GM18909 (cell line): Measurements from ENCODE around the gene PIP5K1C.

Experiments used
- ATAC-seq: cut with Tn5 transposase; IDR thresholded peaks from one replicate; pipeline ENCODE4 v1.9.1; 2021; ENCODE audit warnings: mild to moderate bottlenecking; ENCODE audit not compliant: unreplicated experiment, poor library complexity

Gene PIP5K1C

DNA sequence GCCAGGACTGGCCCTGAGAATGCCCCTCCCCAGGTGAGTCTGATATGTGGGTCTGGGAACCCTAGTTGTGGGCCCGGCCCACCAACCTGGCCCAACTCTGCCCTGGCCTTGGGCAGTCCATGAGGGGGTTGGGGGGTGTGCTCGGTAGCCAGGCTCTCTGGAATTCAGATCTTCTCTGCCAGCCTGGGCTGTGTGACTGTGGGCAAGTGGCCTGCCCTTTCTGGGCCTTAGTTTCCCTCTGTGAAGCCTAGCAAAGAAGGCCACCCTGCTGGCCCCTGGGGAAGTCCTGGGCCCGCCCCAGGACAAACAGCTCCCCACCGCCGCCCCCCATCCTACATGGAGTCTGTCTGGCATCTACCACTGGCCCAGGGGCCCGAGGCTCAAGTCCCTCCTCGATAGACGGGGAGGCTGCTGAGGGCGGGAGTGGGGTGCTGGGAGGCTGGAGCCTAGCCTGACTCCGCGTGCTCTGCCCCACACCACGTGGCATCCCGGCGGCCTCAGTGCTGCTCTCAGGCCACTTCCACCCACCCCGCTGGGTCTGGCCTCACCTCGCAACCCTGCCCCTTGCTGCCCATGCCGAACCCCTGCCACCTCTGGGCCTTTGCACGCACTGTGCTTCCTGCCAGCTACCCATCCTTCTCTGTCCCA lies 85.3 kb downstream of the PIP5K1C start:
- no peak for ATAC-seq

- ATAC-seq = no peak
These were observed 86.2 kb downstream of the PIP5K1C start for GRCh38 chr19:3613818-3614661.

DNA sequence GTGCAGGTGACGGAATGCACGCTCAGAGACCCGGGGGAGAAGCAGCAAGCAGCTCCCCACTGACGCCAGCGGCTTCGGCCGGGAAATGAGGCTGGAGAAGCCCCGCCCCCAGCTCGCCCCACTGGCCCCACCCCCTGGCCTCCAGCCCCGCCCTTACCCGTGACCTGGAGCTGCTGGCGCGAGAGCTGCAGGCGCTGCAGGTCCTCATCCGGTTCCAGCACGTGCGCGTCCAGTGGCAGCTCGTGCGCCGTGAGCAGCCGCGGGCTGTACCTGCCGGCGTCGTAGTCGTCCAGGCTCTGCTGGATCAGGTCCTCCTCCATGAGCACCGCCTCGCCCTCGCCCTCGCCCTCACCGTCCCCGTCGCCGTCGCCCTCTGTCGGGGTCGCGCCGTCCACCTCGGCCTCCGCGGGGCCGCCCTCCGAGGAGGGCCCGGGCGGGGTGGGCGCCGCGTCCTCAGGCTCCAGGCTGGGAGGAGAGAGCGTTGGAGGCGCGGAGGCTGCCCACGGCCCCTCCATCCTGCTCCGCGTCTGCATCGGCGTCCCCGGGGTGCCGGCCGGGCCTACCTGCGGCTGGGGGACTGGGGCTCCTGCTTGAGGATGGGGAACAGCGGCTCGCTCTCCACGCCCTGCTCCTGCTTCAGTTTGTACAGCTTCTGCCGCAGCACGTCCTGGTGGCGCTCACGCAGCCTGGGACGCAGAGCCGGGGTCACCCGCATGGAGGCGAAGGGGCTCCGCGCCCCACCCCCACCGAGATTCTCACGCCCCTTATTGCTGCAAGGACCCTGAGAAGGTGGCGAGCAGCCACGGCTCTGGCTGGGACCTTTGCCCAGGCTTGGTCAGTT lies 87.1 kb downstream of the PIP5K1C start:
- ATAC-seq = no peak

DNA sequence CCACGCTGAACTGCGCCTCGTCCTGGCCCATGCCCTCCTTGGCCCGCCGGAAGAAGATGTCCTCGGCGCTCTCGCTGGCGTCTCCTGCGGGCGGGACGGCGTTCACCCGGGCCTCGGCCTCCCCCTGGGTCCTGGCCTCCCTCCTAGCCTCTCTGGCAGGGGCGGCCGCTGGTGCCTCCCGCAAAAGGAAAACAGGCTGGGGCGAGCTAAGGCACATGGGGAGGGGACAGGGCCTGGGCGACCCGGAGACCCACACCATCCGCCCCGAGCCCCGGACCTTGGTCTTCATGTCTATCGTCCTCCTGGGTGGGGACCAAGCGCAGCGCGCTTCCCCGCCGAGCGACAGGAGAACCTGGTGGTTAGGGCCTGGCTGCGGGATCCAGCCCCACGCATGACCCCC lies 87.9 kb downstream of the PIP5K1C start:
- ATAC-seq = no peak

DNA sequence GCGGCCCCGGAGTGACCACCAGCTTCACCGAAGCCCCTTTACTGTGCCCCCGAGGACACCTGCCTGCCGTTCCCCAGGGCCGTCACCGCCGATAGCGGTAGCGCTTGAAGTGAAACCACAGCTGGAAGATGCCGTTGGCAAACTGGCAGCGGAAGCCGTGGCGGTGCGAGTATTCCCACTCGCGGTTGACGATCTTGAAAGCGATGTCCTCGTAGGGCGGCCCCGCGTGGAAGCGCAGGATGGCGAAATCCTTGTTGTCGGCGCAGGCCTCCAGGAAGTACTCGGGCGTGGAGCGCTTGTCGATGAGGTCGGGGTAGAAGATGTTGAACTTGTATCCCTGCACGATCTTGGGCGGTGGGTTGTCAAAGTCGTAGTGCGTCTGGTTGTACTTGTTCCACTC lies 88.4 kb downstream of the PIP5K1C start:
- no peak for ATAC-seq

DNA sequence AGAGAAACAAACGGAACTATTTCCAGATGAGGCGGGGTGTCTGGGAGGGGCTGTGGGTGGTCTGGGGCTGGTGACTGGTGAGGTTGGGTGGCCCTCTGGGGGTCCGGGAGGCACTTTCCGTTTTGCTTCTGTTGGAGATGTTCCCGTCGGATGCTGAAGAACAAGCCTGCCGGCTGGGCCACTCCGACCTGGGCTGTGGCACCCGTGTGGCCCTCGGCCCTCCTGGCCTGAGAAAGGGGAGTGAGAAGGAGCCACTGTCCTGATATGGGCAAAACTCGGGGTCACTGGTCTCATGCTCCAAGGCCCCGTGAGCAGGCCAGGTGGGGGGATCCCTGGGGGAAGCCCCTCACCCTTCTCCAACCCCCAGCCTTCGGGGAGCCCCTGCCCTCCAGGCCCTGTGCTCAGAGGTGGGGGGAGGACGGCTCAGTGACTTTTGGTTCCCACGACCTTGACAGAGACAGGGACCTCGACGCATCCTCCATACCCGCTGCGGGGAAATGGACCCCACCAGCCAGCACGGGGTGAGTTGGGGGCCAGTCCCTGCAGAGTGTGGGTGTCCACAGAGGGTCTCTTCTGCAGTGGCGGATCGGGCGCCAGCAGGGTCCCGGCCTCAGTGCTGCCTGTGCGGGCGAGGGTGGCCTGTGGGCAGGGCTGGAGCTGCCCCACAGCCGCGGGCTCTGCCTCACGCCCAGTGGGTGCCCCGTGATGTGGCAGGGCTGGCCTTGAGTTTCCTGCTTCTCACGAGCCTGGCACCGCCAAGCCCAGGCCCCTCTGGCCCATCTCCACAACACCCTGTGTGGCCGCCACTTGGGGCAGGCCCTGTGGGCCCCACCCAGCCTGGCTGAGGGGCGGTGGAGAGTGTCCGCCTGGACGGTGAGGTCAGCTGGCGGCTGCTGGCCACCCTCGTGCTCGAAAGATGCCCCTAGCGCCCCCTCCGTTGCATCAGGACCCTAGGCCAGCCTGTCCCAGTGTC lies 89.2 kb downstream of the PIP5K1C start:
- no peak for ATAC-seq

- ATAC-seq = no peak
These were observed 90.2 kb downstream of the PIP5K1C start for GRCh38 chr19:3609779-3610719.

DNA sequence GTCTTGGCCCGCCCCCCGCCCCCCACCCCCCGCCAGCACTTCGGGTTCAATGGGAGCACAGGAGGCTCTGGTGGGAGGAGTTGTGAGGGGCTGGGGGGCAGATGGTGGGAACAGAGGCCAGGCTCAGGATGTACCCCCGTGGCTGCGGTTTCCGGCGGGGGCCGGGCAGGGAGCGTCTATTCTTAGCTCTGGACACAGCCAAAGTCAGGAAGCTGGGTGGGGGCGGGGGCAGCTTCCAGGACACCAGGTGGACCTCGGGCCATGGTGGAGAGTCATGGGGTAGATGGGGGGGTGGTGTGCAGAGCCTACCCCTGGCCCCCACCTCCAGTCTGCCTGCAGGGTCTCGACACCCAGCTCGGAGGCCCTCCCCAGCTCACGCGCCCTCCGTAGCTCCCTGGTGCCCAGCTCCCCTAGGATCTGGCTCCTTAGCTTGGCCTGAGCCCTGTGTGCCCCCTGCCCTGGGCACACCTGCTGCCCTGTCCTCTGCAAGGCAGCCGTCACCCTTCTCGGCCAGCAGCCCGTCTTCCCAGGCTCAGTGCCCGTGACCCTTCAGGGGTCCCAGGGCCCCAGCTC lies 91.4 kb downstream of the PIP5K1C start:
- ATAC-seq = no peak

DNA sequence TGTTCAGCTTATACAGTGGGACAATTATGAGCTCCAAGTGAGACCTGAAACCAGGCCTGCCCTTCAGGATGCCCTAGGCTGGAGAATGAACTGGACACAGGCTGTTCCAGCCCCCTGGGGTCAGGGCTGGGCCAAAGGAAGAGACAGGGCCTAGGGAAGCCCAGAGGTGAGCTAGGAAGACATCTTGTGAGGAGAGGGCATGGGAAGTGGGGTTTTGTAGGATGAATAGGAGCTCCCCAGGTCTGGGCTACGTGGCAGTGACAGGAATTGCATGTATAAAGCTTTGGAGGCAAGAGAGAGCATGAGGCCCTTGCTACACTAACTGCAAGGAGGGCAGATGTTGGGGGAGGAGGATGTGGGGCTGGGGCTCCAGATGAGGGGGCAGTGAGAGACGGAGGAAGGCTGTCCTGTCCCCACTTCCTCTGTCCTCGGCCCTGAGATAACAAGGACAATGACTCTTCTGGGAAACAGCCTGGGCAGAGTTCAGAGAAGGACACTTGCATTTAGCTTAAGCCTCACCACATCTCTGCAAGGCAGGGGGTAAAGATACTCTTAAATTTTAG lies 92.1 kb downstream of the PIP5K1C start:
- no peak for ATAC-seq

- ATAC-seq = no peak
These were observed 92.8 kb downstream of the PIP5K1C start for GRCh38 chr19:3607303-3608078.

GRCh38 chr19:3606690-3607289 lies 93.5 kb downstream of the PIP5K1C start, which contains the start of gene TBXA2R:
TBXA2R (minus strand) TSS chr19:3606875; CDS start chr19:3600634, 6,241 bp downstream.
- no peak for ATAC-seq

DNA sequence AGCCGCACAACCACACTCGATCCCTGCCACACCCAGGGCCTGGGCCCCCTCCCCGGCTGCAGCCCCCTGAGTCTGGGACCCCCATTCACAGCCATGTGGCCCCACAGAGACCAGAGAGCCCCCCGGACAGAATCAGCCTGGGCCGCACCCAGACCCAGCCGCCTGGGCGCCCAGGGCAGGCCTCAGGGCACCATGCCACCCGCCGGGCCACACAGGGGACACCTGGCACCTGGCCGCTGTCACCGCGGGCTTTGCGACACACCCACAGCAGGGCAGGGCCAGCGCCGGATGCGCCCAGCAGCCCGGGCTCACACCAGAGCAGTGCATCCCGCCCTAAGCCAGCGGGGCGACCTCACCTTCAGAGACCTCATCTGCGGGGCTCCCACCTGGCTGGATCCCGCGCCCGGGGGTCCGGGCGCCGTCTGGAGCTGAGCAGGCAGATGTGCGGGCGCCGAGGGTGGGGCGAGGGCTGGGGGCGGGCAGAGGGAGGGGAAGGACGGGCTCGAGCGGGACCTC lies 94.0 kb downstream of the PIP5K1C start:
- ATAC-seq = no peak

- ATAC-seq = no peak
These were observed 94.5 kb downstream of the PIP5K1C start for GRCh38 chr19:3605770-3606169.

DNA sequence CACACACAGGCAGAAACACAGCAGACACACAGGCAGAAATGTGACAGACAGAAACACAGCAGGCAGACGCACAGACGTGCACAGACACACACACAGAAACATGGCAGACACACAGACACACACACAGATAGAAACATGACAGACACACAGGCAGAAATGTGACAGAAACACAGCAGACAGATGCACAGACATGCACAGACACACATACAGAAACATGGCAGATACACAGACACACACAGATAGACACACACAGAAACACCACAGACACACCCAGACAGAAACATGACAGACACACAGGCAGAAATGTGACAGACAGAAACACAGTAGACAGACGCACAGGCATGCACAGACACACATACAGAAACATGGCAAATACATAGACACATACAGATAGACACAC lies 94.9 kb downstream of the PIP5K1C start:
- no peak for ATAC-seq

DNA sequence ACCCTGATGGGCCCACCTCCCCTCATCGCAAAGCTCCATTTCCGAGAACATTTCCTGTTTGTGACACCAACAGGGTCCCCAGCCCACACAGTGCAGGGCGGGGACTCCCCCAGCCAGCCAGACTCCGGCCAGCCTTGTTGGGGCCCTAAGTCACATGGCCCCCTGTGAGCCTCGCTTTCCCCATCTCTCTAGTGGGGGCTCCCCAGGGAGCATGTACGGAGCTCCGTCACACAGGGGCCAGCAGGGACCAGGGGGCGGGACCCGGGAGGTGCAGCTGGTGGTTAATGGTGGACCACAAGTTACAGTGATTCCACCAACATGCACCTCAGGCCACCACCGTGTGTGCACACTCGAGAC lies 95.3 kb downstream of the PIP5K1C start:
- ATAC-seq = no peak

GRCh38 chr19:3604227-3604986 lies 95.9 kb downstream of the PIP5K1C start:
- no peak for ATAC-seq
